NCI-H510A (cell line): ENCODE results near the gene ATP6V1A.
"Not testable (repeated sequence)": the region's sequence is repeated elsewhere in the genome, so short reads cannot be mapped to it uniquely, and the experiment has no call there.

Source experiments
- DNase-seq: peaks from one replicate; lab custom pipeline; 2025; lab: John Stamatoyannopoulos, UW

Gene ATP6V1A

GRCh38 chr3:113829576-113830354, 82.9 kb downstream of the ATP6V1A start:
- no peak for DNase-seq

DNA sequence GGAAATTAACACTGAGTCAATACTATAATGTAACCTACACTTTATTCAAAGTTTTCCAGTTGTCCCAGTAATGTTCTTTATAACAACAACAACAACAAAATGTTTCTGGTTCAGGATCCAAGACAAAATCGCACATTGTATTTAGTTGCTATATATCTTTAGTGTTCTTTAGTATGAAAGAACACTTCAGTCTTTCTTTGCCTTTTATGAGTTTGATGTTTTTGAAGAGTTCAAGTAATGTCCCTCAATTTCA, 84.2 kb downstream of the ATP6V1A start:
- no peak for DNase-seq

DNA sequence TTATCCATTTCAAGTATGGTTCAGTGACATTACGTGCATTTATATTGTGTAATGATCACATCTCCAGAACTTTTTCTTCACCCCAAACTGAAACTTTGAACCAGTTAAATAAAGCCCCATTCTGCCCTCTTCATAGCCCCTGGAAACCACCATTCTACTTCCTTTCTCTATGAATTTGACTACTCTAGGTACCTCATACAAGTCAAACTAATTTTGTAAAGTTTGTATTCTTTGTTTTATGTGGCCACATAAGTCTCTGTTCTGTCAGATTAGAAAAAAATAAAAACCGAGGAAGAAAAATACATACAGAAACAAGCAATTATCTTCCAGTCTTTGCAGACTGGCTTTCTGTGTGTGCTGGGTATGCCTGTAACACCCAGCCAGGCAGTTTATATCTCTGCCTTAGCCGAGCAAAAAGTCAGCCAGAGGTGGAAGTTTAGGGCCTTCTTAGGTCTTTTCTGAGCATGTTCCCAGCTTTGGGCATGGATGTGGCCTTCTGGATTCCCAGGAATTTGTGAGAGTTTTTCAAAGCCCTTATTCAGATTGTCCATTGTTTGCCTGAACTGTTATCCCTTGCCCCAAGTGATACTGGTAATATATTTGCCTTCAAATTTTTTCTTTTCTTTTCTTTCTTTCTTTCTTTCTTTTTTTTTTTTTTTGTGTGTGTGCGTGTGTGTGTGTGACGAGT, 85.8 kb downstream of the ATP6V1A start:
- DNase-seq: no peak

GRCh38 chr3:113834983-113835382, 88.1 kb downstream of the ATP6V1A start:
- no peak for DNase-seq

DNA sequence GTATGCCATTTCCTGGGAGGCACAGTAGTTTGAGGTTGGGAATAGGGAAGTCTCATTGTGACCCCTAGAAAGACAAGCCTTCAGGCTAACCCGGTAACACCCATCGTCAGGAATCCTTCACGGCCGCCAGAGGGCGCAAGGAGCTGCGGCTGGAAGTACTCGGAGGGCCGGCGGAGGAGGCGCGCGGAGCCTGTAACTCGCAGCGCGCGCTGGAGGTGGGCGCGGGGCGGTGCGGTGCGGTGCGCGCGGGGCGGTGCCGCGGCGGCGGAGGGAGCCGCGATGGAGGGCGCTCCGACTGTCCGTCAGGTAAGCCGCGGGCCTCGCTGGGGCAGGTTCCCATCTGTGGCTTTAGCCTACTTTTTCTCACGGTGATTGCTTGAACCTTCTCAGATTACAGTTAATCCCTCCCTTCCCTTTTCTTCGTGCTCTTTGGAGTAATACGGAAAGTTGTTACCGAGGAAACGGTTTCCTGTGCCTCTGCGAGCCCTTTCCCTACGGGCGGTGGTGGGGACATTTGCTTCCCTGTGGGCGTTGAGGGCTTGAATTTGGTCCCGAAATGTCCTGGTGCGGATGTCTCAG, 91.9 kb downstream of the ATP6V1A start, which contains the start of gene GRAMD1C:
GRAMD1C (plus strand) TSS at position 158 of the 579 bp plus-strand sequence; CDS start at position 280, 122 bp downstream.
- peak; percentile 53 for DNase-seq

- no peak for DNase-seq
Observed at GRCh38 chr3:113839551-113839950, 92.7 kb downstream of the ATP6V1A start.

- no peak for DNase-seq
Observed at GRCh38 chr3:113844622-113845222, 97.9 kb downstream of the ATP6V1A start.

GRCh38 chr3:113847247-113847646, 100.4 kb downstream of the ATP6V1A start:
- DNase-seq: no peak

DNA sequence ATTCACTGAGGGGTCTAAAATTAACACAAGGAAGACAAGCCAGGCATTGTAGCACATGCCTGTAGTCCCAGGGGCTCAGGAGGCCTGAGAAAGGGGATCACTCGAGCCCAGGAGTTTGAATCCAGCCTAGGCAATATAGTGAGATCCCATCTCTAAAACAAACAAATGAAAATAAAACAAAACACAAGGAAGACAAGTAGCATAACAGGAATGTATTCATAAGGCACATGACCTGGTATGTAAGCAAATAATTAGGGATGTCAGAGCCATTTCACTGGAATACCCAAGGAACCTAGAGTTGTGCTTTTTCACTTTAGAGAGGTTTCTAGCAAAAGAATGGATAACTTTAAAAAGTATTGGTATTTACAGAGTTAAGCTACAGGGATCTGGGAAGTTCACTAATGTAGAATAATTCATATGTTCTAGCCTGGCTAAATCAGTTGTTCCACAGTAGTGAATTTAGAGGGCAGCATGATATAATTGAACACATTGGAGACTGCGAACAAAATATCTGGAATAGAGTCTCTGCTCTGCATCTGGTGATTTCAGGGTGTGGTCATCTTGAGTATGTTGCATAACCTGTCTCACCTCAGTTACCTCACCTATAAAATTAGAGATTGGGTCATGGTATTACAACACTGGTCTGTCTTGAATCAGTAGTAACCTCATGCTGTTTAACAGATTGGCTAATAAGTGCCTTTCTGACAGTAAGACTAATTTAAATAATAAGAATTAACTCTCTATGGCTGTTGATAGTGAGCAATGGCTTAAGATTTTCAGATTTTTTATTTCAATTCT, 101.0 kb downstream of the ATP6V1A start:
- no peak for DNase-seq

- DNase-seq: not testable (repeated sequence)
Observed at GRCh38 chr3:113849071-113849470, 102.2 kb downstream of the ATP6V1A start.

DNA sequence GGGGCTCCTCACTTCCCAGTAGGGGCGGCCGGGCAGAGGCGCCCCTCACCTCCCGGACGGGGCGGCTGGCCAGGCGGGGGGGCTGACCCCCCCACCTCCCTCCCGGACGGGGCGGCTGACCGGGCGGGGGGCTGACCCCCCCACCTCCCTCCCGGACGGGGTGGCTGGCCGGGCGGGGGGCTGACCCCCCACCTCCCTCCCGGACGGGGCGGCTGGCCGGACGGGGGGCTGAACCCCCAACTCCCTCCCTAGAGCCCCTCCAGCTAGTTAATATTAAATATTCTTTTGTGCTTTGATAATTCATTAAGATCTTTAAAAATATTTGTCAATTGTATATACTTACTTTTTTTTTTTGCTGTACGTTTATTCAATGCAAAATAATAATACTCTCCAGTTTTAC, 103.0 kb downstream of the ATP6V1A start:
- not testable (repeated sequence) for DNase-seq

- not testable (repeated sequence) for DNase-seq
Observed at GRCh38 chr3:113850391-113850790, 103.6 kb downstream of the ATP6V1A start.

- no peak for DNase-seq
Observed at GRCh38 chr3:113852506-113852905, 105.7 kb downstream of the ATP6V1A start.
